Pancreas (tissue), 10 donors: ENCODE data around the gene SYT10. TPM values are rescaled to one million over a fixed set of nuclear protein-coding genes. Genes with fewer than 3 reads are reported as not detected.
A peak's percentile ranks its signal among the peaks of the same experiment; 100 is the strongest.

ENCODE experiments used
- ATAC-seq, 4 donors: fragments of 200-7000 bp; cut with Tn5 transposase; one replicate each; pipeline versions ENCODE4 v1.8.0 to v1.9.1; 2020; ENCODE audit warnings: mild to moderate bottlenecking in 4 of 4, moderate library complexity in 4 of 4
- DNase-seq, 6 donors: peaks; one replicate each; pipeline ENCODE4 v3.0.0-alpha.2; 2020
- FAIRE-seq: peaks from 2 replicates; lab custom pipeline; 2012; peaks lifted over from hg19 to GRCh38; lab: Jason Lieb, UNC
- H3K27ac ChIP-seq, 4 donors: fragments of 200-600 bp; sonication (generic); 1 replicate in 3 of 4; 2 replicates in 1 of 4; pipeline versions ENCODE4 v1.5.0 to v1.8.0; 2020
- H3K27me3 ChIP-seq, 4 donors: fragments of 200-600 bp; one replicate each; pipeline ENCODE4 v1.8.0; 2021
- H3K36me3 ChIP-seq, 3 donors: fragments of 200-600 bp; sonication (generic) in 1 of 3; one replicate each; pipeline versions ENCODE4 v1.5.0 to v1.8.0; 2020 to 2021
- H3K4me1 ChIP-seq, 3 donors: fragments of 200-600 bp; one replicate each; pipeline ENCODE4 v1.8.0; 2021
- H3K4me3 ChIP-seq, 4 donors: fragments of 200-600 bp; sonication (generic) in 2 of 4; one replicate each; pipeline versions ENCODE4 v1.5.0 to v1.8.0; 2020 to 2021
- H3K9me3 ChIP-seq, 4 donors: fragments of 200-600 bp; one replicate each; pipeline ENCODE4 v1.8.0; 2021
- CTCF ChIP-seq, 4 donors: fragments of 200-600 bp; sonication (generic) in 3 of 4; IDR thresholded peaks; one replicate each; pipeline versions ENCODE4 v1.5.0 to v1.8.0; 2021; ENCODE audit warnings: antibody characterized with exemption in 4 of 4
- WGBS, 2 donors: extraction: QIAGEN DNeasy Blood & Tissue Kit; methylation state at CpG; one replicate each; pipeline ENCODE4 v1.1.7; 2013; 5-methylcytosine and 5-hydroxymethylcytosine counted together
- intact Hi-C, 3 donors: fragments of 100-400 bp; cut with DNase I; formaldehyde crosslinking; loops; one replicate each; pipeline versions ENCODE4 v1.11.1 to v1.14.2; 2022
- polyA plus RNA-seq, 2 donors: library from polyadenylated mRNA; stranded (reverse); fragments of 200-250 nt; gene quantifications; one replicate each; pipeline ENCODE4 v1.2.3, GENCODE V29; 2013
- total RNA-seq, 6 donors: library from RNA; stranded (reverse); fragmentation: NEBNext Ultra II Directional in 4 of 6; extraction: Animal tissue kit (Norgen Biotek cat#: 25700) in 4 of 6; gene quantifications; one replicate each; pipeline versions ENCODE4 v1.2.1 to v1.2.4, GENCODE V29; 2021 to 2023
- donor health status: healthy with polysubstance abuse.
- donor health status: DM: no; HTN: no; CAD: no; lungs with moderate emphysema.
- donor health status: DM: no; HTN: no; CAD: no.
- donor health status: control.
- donor health status: control.
- donor health status: Bipolar disorder and iron deficiency.
- donor health status: DM: yes; HTN: yes; CAD: no.
- donor health status: DM: no; HTN: no; CAD: no.
- donor health status: DM: no; HTN: no; CAD: no.
- donor health status: DM: yes; HTN: yes; CAD: no.

The SYT10 gene
- total and polyA plus RNA-seq, 8 donors: 0.03 to 0.05 TPM; not detected in 6

GRCh38 chr12:33438851-33439586 is 600 bp downstream of the SYT10 start:
- intact Hi-C loops: no loop called here

GRCh38 chr12:33438025-33438772 is 1.4 kb downstream of the SYT10 start:
- no peak for TF ChIP-seq CTCF (IDR thresholded peaks at IDR 0.05)
- intact Hi-C loops: no loop called here
- no peaks in the 10 kb centered on the region for H3K4me1 ChIP-seq
- peak in 1 of 6 donors; percentile 24 for DNase-seq
- no peaks in the 10 kb centered on the region for H3K36me3 ChIP-seq
- H3K4me3 ChIP-seq: peak overlapping the region in 1 of 4 donors; percentile 51
- no peak for FAIRE-seq
- H3K27me3 ChIP-seq: peaks cover 0 to 20% (median 5%) of the 10 kb centered on the region in 4 donors
- WGBS, 2 donors: 7 to 12% methylated on average over 28 of the region's 28 CpGs
- no peak for ATAC-seq
- H3K27ac ChIP-seq: no peak overlapping the region
- H3K9me3 ChIP-seq: no peaks in the 10 kb centered on the region

More at GRCh38 chr12:33438851-33439586, 600 bp downstream of the SYT10 start:
- no peaks in the 10 kb centered on the region for H3K4me1 ChIP-seq
- peak overlapping the region; percentile 26 to 51 (median 36) for H3K4me3 ChIP-seq
- peaks cover 0 to 20% (median 5%) of the 10 kb centered on the region in 4 donors for H3K27me3 ChIP-seq
- TF ChIP-seq CTCF (IDR thresholded peaks at IDR 0.05): no peak
- peak in 2 of 6 donors; percentile 58 to 62 for DNase-seq
- no peaks in the 10 kb centered on the region for H3K36me3 ChIP-seq
- no peak for FAIRE-seq
- ATAC-seq: peak in 3 of 4 donors; percentile 37 to 44 (median 43)
- H3K27ac ChIP-seq: no peak overlapping the region
- WGBS, 2 donors: 1% methylated on average over 68 of the region's 68 CpGs
- no peaks in the 10 kb centered on the region for H3K9me3 ChIP-seq

- Histone ChIP-seq H3K27me3 (peaks cover 0 to 20% (median 5%) of the 10 kb centered on the region in 4 donors), H3K4me3 (no peak overlapping the region), H3K36me3 (no peaks in the 10 kb centered on the region), H3K4me1 (no peaks in the 10 kb centered on the region), H3K27ac (no peak overlapping the region), H3K9me3 (no peaks in the 10 kb centered on the region)
- FAIRE-seq (no peak), DNase-seq (no peak), ATAC-seq (no peak)
- intact Hi-C loops: no loop called here
- TF ChIP-seq CTCF (IDR thresholded peaks at IDR 0.05): no peak
- 28 to 35% methylated on average over 7 of the region's 7 CpGs for WGBS, 2 donors
These were observed 2.0 kb downstream of the SYT10 start for GRCh38 chr12:33437598-33437997.

- FAIRE-seq: no peak
- peaks cover 0 to 6% (median 0%) of the 10 kb centered on the region in 4 donors for H3K27me3 ChIP-seq
- no peak for TF ChIP-seq CTCF (IDR thresholded peaks at IDR 0.05)
These were observed 6.6 kb downstream of the SYT10 start for GRCh38 chr12:33432992-33433391.

More at GRCh38 chr12:33432992-33433391, 6.6 kb downstream of the SYT10 start:
- DNase-seq: no peak
- no peak for ATAC-seq
- intact Hi-C loops: no loop called here
- Histone ChIP-seq H3K36me3 (no peaks in the 10 kb centered on the region), H3K4me3 (no peak overlapping the region), H3K9me3 (no peaks in the 10 kb centered on the region), H3K4me1 (no peaks in the 10 kb centered on the region), H3K27ac (no peak overlapping the region)
